K562 (cell line): ENCODE data around the gene TMEM139. TPM values are rescaled to one million over a fixed set of nuclear protein-coding genes. Genes with fewer than 3 reads are reported as not detected.

Experiments used
- BDP1 ChIP-seq: IDR thresholded peaks from 3 replicates; pipeline ENCODE4 v1.6.1; 2011; ENCODE audit not compliant: insufficient read length, insufficient read depth
- CBX1 ChIP-seq: sonication (generic); IDR thresholded peaks from 2 replicates; pipeline ENCODE4 v1.6.1; 2016; ENCODE audit warnings: antibody characterized with exemption, low read depth, mild to moderate bottlenecking
- CTCFL ChIP-seq: IDR thresholded peaks from 2 replicates; pipeline ENCODE4 v1.6.1; 2011; ENCODE audit warnings: borderline replicate concordance, low read depth, mild to moderate bottlenecking, moderate library complexity, low read length; ENCODE audit not compliant: insufficient read depth, poor library complexity, severe bottlenecking
- HNRNPLL ChIP-seq: fragments of 200-400 bp; formaldehyde crosslinking; IDR thresholded peaks from 2 replicates; pipeline ENCODE4 v1.6.1; 2017; ENCODE audit warnings: low read length, low read depth, mild to moderate bottlenecking; ENCODE audit not compliant: poor library complexity, severe bottlenecking
- KDM4B ChIP-seq, 2 experiments: fragments of 450-650 bp in 1 of 2; sonication (generic) in 1 of 2; IDR thresholded peaks; 2 replicates each; pipeline ENCODE4 v1.6.1; 2016 to 2017; ENCODE audit warnings: borderline replicate concordance in 2 of 2, antibody characterized with exemption in 1 of 2, low read depth in 1 of 2, mild to moderate bottlenecking in 1 of 2
- NFXL1 ChIP-seq: fragments of 450-650 bp; formaldehyde crosslinking; IDR thresholded peaks from 2 replicates; pipeline ENCODE4 v1.4.0; 2021; ENCODE audit warnings: mild to moderate bottlenecking
- SMAD1 ChIP-seq: fragments of 150-350 bp; IDR thresholded peaks from 2 replicates; pipeline ENCODE4 v1.6.1; 2014; ENCODE audit warnings: low read length, low read depth; ENCODE audit not compliant: partially characterized antibody
- SRSF3 ChIP-seq: fragments of 200-400 bp; formaldehyde crosslinking; IDR thresholded peaks from 2 replicates; pipeline ENCODE4 v1.6.1; 2016; ENCODE audit warnings: mild to moderate bottlenecking, low read length, moderate library complexity; ENCODE audit not compliant: insufficient read depth
- TAF1 ChIP-seq: IDR thresholded peaks from 2 replicates; pipeline ENCODE4 v1.6.1; 2011; ENCODE audit warnings: mild to moderate bottlenecking, low read length, moderate library complexity; ENCODE audit not compliant: insufficient read depth, control insufficient read depth, severe bottlenecking; ENCODE audit errors: extremely low read depth
- TRIM24 ChIP-seq, 2 experiments: fragments of 450-650 bp; IDR thresholded peaks; 2 replicates each; pipeline ENCODE4 v1.6.1; 2016
- ZNF217 ChIP-seq: sonication (generic); formaldehyde crosslinking; IDR thresholded peaks from 2 replicates; pipeline ENCODE4 v1.8.0; 2022; ENCODE audit warnings: mild to moderate bottlenecking, missing genetic modification reagents
- ZNF395 ChIP-seq: fragments of 200-800 bp; sonication (Bioruptor generic); IDR thresholded peaks from 2 replicates; pipeline ENCODE4 v1.6.1; 2017; ENCODE audit warnings: missing genetic modification characterization, missing compliant biosample characterization
- ZNF407 ChIP-seq: fragments of 450-650 bp; IDR thresholded peaks from 2 replicates; pipeline ENCODE4 v1.6.1; 2016; ENCODE audit warnings: low read depth
- ZNF830 ChIP-seq: fragments of 250-450 bp; sonication (Bioruptor Pico); IDR thresholded peaks from 2 replicates; pipeline ENCODE4 v1.5.0; 2021; ENCODE audit warnings: mild to moderate bottlenecking
- polyA plus RNA-seq, 8 experiments: library from polyadenylated mRNA; depleted of rRNA in 4 of 8; stranded (reverse) in 5 of 8; unstranded in 3 of 8; fragments of >200 nt; fragmentation: Nextera tagmentation in 2 of 8; fragmentation: Illumina TruSeq in 1 of 8; extraction: Ambion mirVana in 2 of 8; extraction: Trizol in 1 of 8; gene quantifications; 2 replicates each; pipeline versions ENCODE4 v1.2.1 to v1.2.3, GENCODE V29; 2011 to 2014; ENCODE audit warnings: inconsistent platforms in 1 of 8, missing spikeins in 1 of 8
- total RNA-seq, 7 experiments: library from RNA; depleted of rRNA in 6 of 7; stranded (reverse); fragments of >200 nt in 6 of 7; fragmentation: Illumina TruSeq in 2 of 7; extraction: Trizol in 2 of 7; gene quantifications; 2 replicates each; pipeline versions ENCODE4 v1.2.1 to v1.2.3, GENCODE V29; 2011 to 2021; ENCODE audit warnings: low replicate concordance in 1 of 7

Gene TMEM139
- total and polyA plus RNA-seq, 9 of the 15 experiments (the other 6 are each of a cell fraction or from before 2014, with no cell fraction given), result 0.27 to 1.8 (median 0.79) TPM

- TF ChIP-seq ZNF407 (no peak), TRIM24 (IDR thresholded peaks at IDR 0.05) (peak; percentile 59 to 70; a peak in 3 of 4 replicates), ZNF217 (CRISPR knock-in tag) (no peak), SRSF3 (0 out of 2 replicates have a peak, but pooled peaks have one; percentile 87), TAF1 (peak; percentile 87), BDP1 (no peak), SMAD1 (peak; percentile 58), CBX1 (peak; percentile 85), HNRNPLL (peak; percentile 76), KDM4B (IDR thresholded peaks at IDR 0.05; ENCODE audit: borderline replicate concordance in 2 of 2, low read depth in 1 of 2) (no peak; a peak in 1 of 4 replicates), ZNF395 (CRISPR knock-in tag) (no peak; the same call in 1 of the 2 replicates), CTCFL (peak; percentile 95), ZNF830 (CRISPR knock-in tag) (0 out of 2 replicates have a peak, but pooled peaks have one; percentile 45), NFXL1 (CRISPR knock-in tag) (0 out of 2 replicates have a peak, but pooled peaks have one; percentile 55)
Measured at GRCh38 chr7:143287935-143288826, 3.4 kb downstream of the TMEM139 start, which contains the start of gene CASP2 (continued).
